Suprapubic skin (tissue), 4 donors: ENCODE measurements around the gene PRELID1. TPM values are rescaled to one million over a fixed set of nuclear protein-coding genes. Genes with fewer than 3 reads are reported as not detected.
A peak's percentile ranks its signal among the peaks of the same experiment; 100 is the strongest.

Source experiments
- DNase-seq, 2 donors: peaks; one replicate each; pipeline ENCODE4 v3.0.0-alpha.2; 2019; ENCODE audit warnings: low spot score in 2 of 2
- H3K27ac ChIP-seq: fragments of 200-600 bp; sonication (generic); one replicate; pipeline ENCODE4 v1.5.1; 2019
- H3K27me3 ChIP-seq: fragments of 200-600 bp; sonication (generic); one replicate; pipeline ENCODE4 v1.5.1; 2019
- H3K36me3 ChIP-seq: fragments of 200-600 bp; sonication (generic); one replicate; pipeline ENCODE4 v1.5.1; 2019
- H3K4me1 ChIP-seq: fragments of 200-600 bp; sonication (generic); one replicate; pipeline ENCODE4 v1.5.1; 2019
- H3K4me3 ChIP-seq: fragments of 200-600 bp; sonication (generic); one replicate; pipeline ENCODE4 v1.5.1; 2019; ENCODE audit warnings: mild to moderate bottlenecking
- H3K9me3 ChIP-seq: fragments of 200-600 bp; sonication (generic); one replicate; pipeline ENCODE4 v1.5.1; 2019
- CTCF ChIP-seq, 2 donors: fragments of 200-600 bp in 1 of 2; fragments of 450-650 bp in 1 of 2; sonication (generic) in 1 of 2; IDR thresholded peaks; one replicate each; pipeline ENCODE4 v1.5.1; 2016 to 2019; ENCODE audit warnings: antibody characterized with exemption in 2 of 2, mild to moderate bottlenecking in 1 of 2, moderate library complexity in 1 of 2
- EP300 ChIP-seq: sonication (generic); formaldehyde crosslinking; IDR thresholded peaks from one replicate; pipeline ENCODE4 v1.6.1; 2017; ENCODE audit warnings: antibody characterized with exemption
- POLR2A ChIP-seq, 2 donors: fragments of 450-650 bp; IDR thresholded peaks; one replicate each; pipeline ENCODE4 v1.6.1; 2017; ENCODE audit warnings: antibody characterized with exemption in 2 of 2, mild to moderate bottlenecking in 2 of 2, moderate library complexity in 2 of 2
- POLR2AphosphoS5 ChIP-seq, 3 donors: sonication (generic); formaldehyde crosslinking; IDR thresholded peaks; one replicate each; pipeline ENCODE4 v1.6.1; 2017; ENCODE audit warnings: antibody characterized with exemption in 3 of 3
- WGBS: methylation state at CpG from one replicate; pipeline ENCODE4 v1.1.5; 2018; 5-methylcytosine and 5-hydroxymethylcytosine counted together
- total RNA-seq, 4 donors: library from RNA; depleted of rRNA; stranded (reverse); fragments of >200 nt; gene quantifications; one replicate each; pipeline ENCODE4 v1.1.0, GENCODE V29; 2016

PRELID1 gene
- total RNA-seq, 4 donors from 2014 or later, result 54.2 to 90.1 (median 62.1) TPM

- Histone ChIP-seq H3K27me3 (no peaks in the 10 kb centered on the region), H3K4me3 (no peak overlapping the region), H3K9me3 (no peaks in the 10 kb centered on the region), H3K27ac (no peak overlapping the region), H3K4me1 (peaks cover 69% of the 10 kb centered on the region), H3K36me3 (peaks cover 27% of the 10 kb centered on the region)
- 85% methylated on average over 31 of the region's 43 CpGs for whole genome bisulfite sequencing
- DNase-seq, result no peak
- TF ChIP-seq CTCF (IDR thresholded peaks at IDR 0.05) (no peak), EP300 (no peak)
Measured at GRCh38 chr5:177307544-177308363, 4.2 kb downstream of the PRELID1 start.

GRCh38 chr5:177308740-177309139 is 5.1 kb downstream of the PRELID1 start:
- Histone ChIP-seq H3K27me3 (no peaks in the 10 kb centered on the region), H3K4me3 (no peak overlapping the region), H3K36me3 (peaks cover 27% of the 10 kb centered on the region), H3K4me1 (peaks cover 67% of the 10 kb centered on the region), H3K27ac (no peak overlapping the region), H3K9me3 (no peaks in the 10 kb centered on the region)
- no peak for DNase-seq
- WGBS, result 92% methylated on average over 11 of the region's 11 CpGs
- TF ChIP-seq EP300 (no peak), CTCF (IDR thresholded peaks at IDR 0.05) (no peak), POLR2AphosphoS5 (IDR thresholded peaks at IDR 0.05) (no peak), POLR2A (IDR thresholded peaks at IDR 0.05) (no peak)

DNA sequence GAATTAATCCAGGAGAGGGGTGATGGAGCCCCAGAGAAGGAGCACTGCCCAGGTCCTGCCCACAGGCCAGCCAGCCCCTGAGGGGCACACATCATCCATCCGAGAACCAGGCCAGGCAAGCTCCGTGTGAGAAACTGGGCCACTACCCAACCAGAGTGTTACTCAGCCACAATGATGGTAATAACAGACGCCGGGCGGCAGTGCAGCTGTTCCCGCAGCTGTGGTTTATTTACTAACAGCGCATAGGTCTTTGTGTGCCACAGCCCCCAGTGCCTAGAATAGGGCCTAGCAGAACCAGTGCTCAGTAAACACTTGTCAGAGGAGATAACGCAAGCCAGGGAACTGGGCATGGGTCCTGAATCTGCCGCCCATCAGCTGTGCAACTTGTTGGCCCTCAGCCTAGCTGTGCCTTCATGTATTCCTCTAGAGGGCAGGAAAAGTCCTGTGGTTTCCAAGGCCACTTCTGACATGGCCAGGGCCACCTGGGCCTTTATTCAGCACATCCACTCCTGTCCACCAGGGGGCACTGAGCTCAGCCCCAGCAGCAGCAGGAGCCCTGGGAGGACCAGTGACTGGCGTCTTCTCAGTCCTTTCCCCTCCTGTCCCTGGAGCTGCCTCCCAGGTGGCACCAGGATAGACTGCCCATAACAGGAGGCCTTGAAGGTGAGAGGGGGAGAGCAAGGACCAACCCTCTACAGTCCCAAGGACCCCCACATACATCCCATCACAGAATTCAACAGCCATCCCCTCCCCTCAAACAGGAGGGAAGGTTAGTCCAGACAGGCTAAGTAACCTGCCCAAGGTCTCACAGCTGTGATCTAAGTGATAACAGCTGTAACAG is 6.0 kb downstream of the PRELID1 start:
- peaks cover 27% of the 10 kb centered on the region for H3K36me3 ChIP-seq
- no peak for DNase-seq
- TF ChIP-seq POLR2A (IDR thresholded peaks at IDR 0.05), result no peak
- peak; percentile 48 to 89 for TF ChIP-seq CTCF (IDR thresholded peaks at IDR 0.05)
- H3K9me3 ChIP-seq, result no peaks in the 10 kb centered on the region
- H3K27me3 ChIP-seq, result no peaks in the 10 kb centered on the region
- H3K4me3 ChIP-seq, result no peak overlapping the region
- H3K4me1 ChIP-seq, result peaks cover 61% of the 10 kb centered on the region
- 79% methylated on average over 2 of the region's 10 CpGs for WGBS
- H3K27ac ChIP-seq, result no peak overlapping the region

- Histone ChIP-seq H3K9me3 (no peaks in the 10 kb centered on the region), H3K27me3 (no peaks in the 10 kb centered on the region), H3K36me3 (peaks cover 24% of the 10 kb centered on the region), H3K27ac (no peak overlapping the region), H3K4me1 (peaks cover 54% of the 10 kb centered on the region), H3K4me3 (no peak overlapping the region)
- no peak for DNase-seq
- 83% methylated on average over 1 of the region's 13 CpGs for WGBS
- TF ChIP-seq POLR2A (IDR thresholded peaks at IDR 0.05) (no peak), EP300 (no peak), CTCF (IDR thresholded peaks at IDR 0.05) (no peak)
Measured at GRCh38 chr5:177310332-177310731, 6.7 kb downstream of the PRELID1 start.

- H3K27me3 ChIP-seq, result no peaks in the 10 kb centered on the region
- TF ChIP-seq POLR2AphosphoS5 (IDR thresholded peaks at IDR 0.05), result no peak
- no peak for TF ChIP-seq POLR2A (IDR thresholded peaks at IDR 0.05)
- no peak for TF ChIP-seq CTCF (IDR thresholded peaks at IDR 0.05)
- TF ChIP-seq EP300, result no peak
- peak overlapping the region; percentile 69 for H3K4me3 ChIP-seq
- 22% methylated on average over 18 of the region's 20 CpGs for WGBS
- H3K9me3 ChIP-seq, result no peaks in the 10 kb centered on the region
- peaks cover 48% of the 10 kb centered on the region for H3K4me1 ChIP-seq
- H3K36me3 ChIP-seq, result peaks cover 19% of the 10 kb centered on the region
- peak in 1 of 2 donors; percentile 72 for DNase-seq
- H3K27ac ChIP-seq, result no peak overlapping the region
Measured at GRCh38 chr5:177310757-177311391, 7.3 kb downstream of the PRELID1 start.
